Measurements from ENCODE around the gene RIMS4.
"Not testable (repeated sequence)": the region's sequence is repeated elsewhere in the genome, so short reads cannot be mapped to it uniquely, and the experiment has no call there.

RIMS4 gene

GRCh38 chr20:44837946-44838345, 27.6 kb upstream of the RIMS4 start:
- Mint-ChIP-seq H3K9me3 (peaks cover 3% of the 10 kb centered on the region), H3K4me1 (ENCODE audit: low read depth) (peaks cover 6% of the 10 kb centered on the region), H3K27ac (no peak overlapping the region), H3K4me3 (no peak overlapping the region), H3K27me3 (peaks cover 21% of the 10 kb centered on the region), H3K36me3 (ENCODE audit: low read depth) (no peaks in the 10 kb centered on the region)
- no peak for DNase-seq

GRCh38 chr20:44836601-44837120, 26.3 kb upstream of the RIMS4 start:
- no peaks in the 10 kb centered on the region for H3K36me3 Mint-ChIP-seq (ENCODE audit: low read depth)
- no peak overlapping the region for H3K4me3 Mint-ChIP-seq
- H3K27me3 Mint-ChIP-seq, result peaks cover 21% of the 10 kb centered on the region

GRCh38 chr20:44835661-44836221, 25.4 kb upstream of the RIMS4 start:
- Mint-ChIP-seq H3K4me1 (ENCODE audit: low read depth) (peaks cover 6% of the 10 kb centered on the region), H3K27me3 (peaks cover 26% of the 10 kb centered on the region), H3K27ac (no peak overlapping the region), H3K4me3 (no peak overlapping the region), H3K9me3 (peaks cover 4% of the 10 kb centered on the region), H3K36me3 (ENCODE audit: low read depth) (no peaks in the 10 kb centered on the region)
- DNase-seq, result no peak

More at GRCh38 chr20:44836601-44837120, 26.3 kb upstream of the RIMS4 start:
- H3K9me3 Mint-ChIP-seq, result peaks cover 3% of the 10 kb centered on the region
- no peak overlapping the region for H3K27ac Mint-ChIP-seq
- no peak for DNase-seq
- H3K4me1 Mint-ChIP-seq (ENCODE audit: low read depth), result peaks cover 6% of the 10 kb centered on the region

GRCh38 chr20:44835116-44835515, 24.8 kb upstream of the RIMS4 start:
- DNase-seq, result no peak
- Mint-ChIP-seq H3K4me1 (ENCODE audit: low read depth) (peaks cover 6% of the 10 kb centered on the region), H3K4me3 (no peak overlapping the region), H3K9me3 (peaks cover 5% of the 10 kb centered on the region), H3K27ac (no peak overlapping the region), H3K36me3 (ENCODE audit: low read depth) (no peaks in the 10 kb centered on the region), H3K27me3 (peaks cover 24% of the 10 kb centered on the region)

GRCh38 chr20:44834693-44835092, 24.3 kb upstream of the RIMS4 start:
- Mint-ChIP-seq H3K4me1 (ENCODE audit: low read depth) (peaks cover 6% of the 10 kb centered on the region), H3K4me3 (no peak overlapping the region), H3K9me3 (peaks cover 5% of the 10 kb centered on the region), H3K27ac (no peak overlapping the region), H3K27me3 (peaks cover 28% of the 10 kb centered on the region), H3K36me3 (ENCODE audit: low read depth) (no peaks in the 10 kb centered on the region)
- no peak for DNase-seq

- Mint-ChIP-seq H3K27ac (no peak overlapping the region), H3K27me3 (peaks cover 37% of the 10 kb centered on the region), H3K4me1 (ENCODE audit: low read depth) (peaks cover 6% of the 10 kb centered on the region), H3K4me3 (no peak overlapping the region), H3K9me3 (peaks cover 5% of the 10 kb centered on the region), H3K36me3 (ENCODE audit: low read depth) (no peaks in the 10 kb centered on the region)
- no peak for DNase-seq
These were observed 23.1 kb upstream of the RIMS4 start for GRCh38 chr20:44833437-44833836.

GRCh38 chr20:44832724-44833123, 22.4 kb upstream of the RIMS4 start:
- Mint-ChIP-seq H3K27me3 (peaks cover 41% of the 10 kb centered on the region), H3K4me1 (ENCODE audit: low read depth) (peaks cover 6% of the 10 kb centered on the region), H3K27ac (no peak overlapping the region), H3K4me3 (no peak overlapping the region), H3K36me3 (ENCODE audit: low read depth) (no peaks in the 10 kb centered on the region), H3K9me3 (peaks cover 5% of the 10 kb centered on the region)
- no peak for DNase-seq

- Mint-ChIP-seq H3K27ac (no peak overlapping the region), H3K9me3 (peaks cover 5% of the 10 kb centered on the region), H3K4me3 (no peak overlapping the region), H3K36me3 (ENCODE audit: low read depth) (no peaks in the 10 kb centered on the region), H3K27me3 (peaks cover 41% of the 10 kb centered on the region), H3K4me1 (ENCODE audit: low read depth) (peaks cover 6% of the 10 kb centered on the region)
- no peak for DNase-seq
These were observed 20.6 kb upstream of the RIMS4 start for GRCh38 chr20:44830995-44831394.

- peaks cover 6% of the 10 kb centered on the region for H3K4me1 Mint-ChIP-seq (ENCODE audit: low read depth)
- H3K27ac Mint-ChIP-seq, result no peak overlapping the region
- no peaks in the 10 kb centered on the region for H3K36me3 Mint-ChIP-seq (ENCODE audit: low read depth)
- H3K4me3 Mint-ChIP-seq, result no peak overlapping the region
- no peak for DNase-seq
- peaks cover 41% of the 10 kb centered on the region for H3K27me3 Mint-ChIP-seq
- H3K9me3 Mint-ChIP-seq, result peaks cover 5% of the 10 kb centered on the region
These were observed 20.2 kb upstream of the RIMS4 start for GRCh38 chr20:44830523-44830922.

- Mint-ChIP-seq H3K4me3 (no peak overlapping the region), H3K4me1 (ENCODE audit: low read depth) (peaks cover 2% of the 10 kb centered on the region), H3K9me3 (peaks cover 5% of the 10 kb centered on the region), H3K27me3 (peaks cover 39% of the 10 kb centered on the region), H3K36me3 (ENCODE audit: low read depth) (no peaks in the 10 kb centered on the region), H3K27ac (no peak overlapping the region)
- DNase-seq, result no peak
These were observed 19.3 kb upstream of the RIMS4 start for GRCh38 chr20:44829688-44830087.

- Mint-ChIP-seq H3K4me1 (ENCODE audit: low read depth) (no peaks in the 10 kb centered on the region), H3K27me3 (peaks cover 39% of the 10 kb centered on the region), H3K9me3 (peaks cover 5% of the 10 kb centered on the region), H3K27ac (no peak overlapping the region), H3K36me3 (ENCODE audit: low read depth) (no peaks in the 10 kb centered on the region), H3K4me3 (no peak overlapping the region)
- DNase-seq, result no peak
These were observed 18.3 kb upstream of the RIMS4 start for GRCh38 chr20:44828640-44829039.

- no peaks in the 10 kb centered on the region for H3K4me1 Mint-ChIP-seq (ENCODE audit: low read depth)
- H3K27me3 Mint-ChIP-seq, result peaks cover 34% of the 10 kb centered on the region
- H3K36me3 Mint-ChIP-seq (ENCODE audit: low read depth), result no peaks in the 10 kb centered on the region
- peaks cover 5% of the 10 kb centered on the region for H3K9me3 Mint-ChIP-seq
- H3K27ac Mint-ChIP-seq, result no peak overlapping the region
- H3K4me3 Mint-ChIP-seq, result no peak overlapping the region
- no peak for DNase-seq
These were observed 17.1 kb upstream of the RIMS4 start for GRCh38 chr20:44827401-44827800.

GRCh38 chr20:44821576-44821975, 11.2 kb upstream of the RIMS4 start:
- not testable (repeated sequence) for H3K27me3 Mint-ChIP-seq; DNase-seq; H3K4me1 Mint-ChIP-seq (ENCODE audit: low read depth); H3K27ac Mint-ChIP-seq; H3K4me3 Mint-ChIP-seq; H3K9me3 Mint-ChIP-seq; H3K36me3 Mint-ChIP-seq (ENCODE audit: low read depth)

GRCh38 chr20:44819936-44820335, 9.6 kb upstream of the RIMS4 start:
- H3K9me3 Mint-ChIP-seq, result no peaks in the 10 kb centered on the region
- H3K36me3 Mint-ChIP-seq (ENCODE audit: low read depth), result no peaks in the 10 kb centered on the region
- DNase-seq, result no peak
- H3K4me3 Mint-ChIP-seq, result no peak overlapping the region
- no peaks in the 10 kb centered on the region for H3K27me3 Mint-ChIP-seq
- no peak overlapping the region for H3K27ac Mint-ChIP-seq
- H3K4me1 Mint-ChIP-seq (ENCODE audit: low read depth), result no peaks in the 10 kb centered on the region

GRCh38 chr20:44817143-44817910, 7.0 kb upstream of the RIMS4 start:
- no peaks in the 10 kb centered on the region for H3K9me3 Mint-ChIP-seq
- H3K4me1 Mint-ChIP-seq (ENCODE audit: low read depth), result no peaks in the 10 kb centered on the region
- H3K36me3 Mint-ChIP-seq (ENCODE audit: low read depth), result no peaks in the 10 kb centered on the region
- no peak overlapping the region for H3K27ac Mint-ChIP-seq
- no peak for DNase-seq
- no peak overlapping the region for H3K4me3 Mint-ChIP-seq
- H3K27me3 Mint-ChIP-seq, result peaks cover 11% of the 10 kb centered on the region
